ENCODE data around the gene IL2RA.

DNA sequence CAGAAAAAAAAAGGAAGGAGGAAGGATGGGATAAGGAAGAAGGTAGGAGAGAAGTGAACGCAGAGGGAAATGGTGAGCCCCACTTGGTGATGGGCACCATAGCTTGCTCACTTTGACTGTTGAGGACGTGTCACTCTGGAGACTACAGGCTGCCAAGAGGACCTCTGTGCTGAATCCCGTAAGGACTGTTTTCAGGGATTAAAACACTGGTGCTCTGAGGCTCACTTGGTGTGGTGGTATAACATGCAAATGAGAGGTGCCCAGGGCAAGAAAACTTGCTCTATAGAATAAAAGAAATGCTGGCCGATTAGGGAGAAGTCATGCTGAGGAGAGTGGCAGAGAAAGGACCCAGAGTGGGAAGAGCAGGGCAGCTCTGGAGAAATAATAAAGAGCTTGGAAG lies 5.3 kb upstream of the IL2RA start:
- TF ChIP-seq CTCF (conservative IDR thresholded peaks at IDR 0.05; ENCODE audit: low read depth, low read length) (no peak), EZH2 (IDR thresholded peaks at IDR 0.05; ENCODE audit: borderline replicate concordance, low read depth, low read length, poor library complexity, severe bottlenecking) (no peak)

Measured in A673 (cell line).